ENCODE results near the gene TFAP2C. TPM values are rescaled to one million over a fixed set of nuclear protein-coding genes. Genes with fewer than 3 reads are reported as not detected.

Gene TFAP2C
- total RNA-seq, 4 donors from 2014 or later: 2.7 to 13.7 (median 7.2) TPM

DNA sequence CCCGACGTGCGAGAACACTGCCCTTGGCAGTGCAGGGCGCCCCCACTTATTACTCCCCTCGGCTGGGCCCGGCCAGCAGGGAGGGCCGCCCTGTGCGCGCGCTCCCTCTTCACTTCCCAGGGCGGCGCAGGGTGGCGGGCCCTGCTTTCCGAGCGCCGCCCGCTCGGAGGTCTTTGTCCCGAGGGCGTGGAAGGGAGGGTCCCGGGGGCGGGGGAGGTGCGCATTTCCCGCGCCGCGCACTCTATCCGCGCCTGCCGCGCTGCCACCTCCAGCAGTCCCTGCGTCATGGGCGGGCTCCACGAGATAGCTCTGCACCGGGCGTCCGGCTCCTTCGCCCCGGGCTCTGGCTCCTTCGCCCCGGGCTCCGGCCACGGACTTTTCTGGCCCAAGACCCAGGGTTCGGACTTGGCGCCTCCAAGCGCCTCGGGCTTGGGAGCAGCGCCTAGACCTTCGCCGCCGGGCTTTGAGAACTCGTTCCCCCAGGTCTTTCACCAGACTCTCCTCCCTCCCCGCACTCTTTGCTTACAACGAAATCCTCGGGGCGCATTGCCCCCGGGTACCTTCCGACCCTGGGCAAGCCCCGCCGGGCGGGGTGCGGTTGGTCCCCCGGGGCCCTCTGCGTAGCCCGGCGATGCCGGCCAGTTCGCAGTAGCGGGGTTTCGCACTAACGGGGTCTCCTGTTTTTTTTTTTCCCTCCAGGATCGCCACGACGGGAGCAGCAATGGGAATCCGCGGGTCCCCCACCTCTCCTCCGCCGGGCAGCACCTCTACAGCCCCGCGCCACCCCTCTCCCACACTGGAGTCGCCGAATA, 1.6 kb downstream of the TFAP2C start:
- peak; percentile 41 for ATAC-seq (ENCODE audit: low FRiP score)
- TF ChIP-seq, protein P1, sequence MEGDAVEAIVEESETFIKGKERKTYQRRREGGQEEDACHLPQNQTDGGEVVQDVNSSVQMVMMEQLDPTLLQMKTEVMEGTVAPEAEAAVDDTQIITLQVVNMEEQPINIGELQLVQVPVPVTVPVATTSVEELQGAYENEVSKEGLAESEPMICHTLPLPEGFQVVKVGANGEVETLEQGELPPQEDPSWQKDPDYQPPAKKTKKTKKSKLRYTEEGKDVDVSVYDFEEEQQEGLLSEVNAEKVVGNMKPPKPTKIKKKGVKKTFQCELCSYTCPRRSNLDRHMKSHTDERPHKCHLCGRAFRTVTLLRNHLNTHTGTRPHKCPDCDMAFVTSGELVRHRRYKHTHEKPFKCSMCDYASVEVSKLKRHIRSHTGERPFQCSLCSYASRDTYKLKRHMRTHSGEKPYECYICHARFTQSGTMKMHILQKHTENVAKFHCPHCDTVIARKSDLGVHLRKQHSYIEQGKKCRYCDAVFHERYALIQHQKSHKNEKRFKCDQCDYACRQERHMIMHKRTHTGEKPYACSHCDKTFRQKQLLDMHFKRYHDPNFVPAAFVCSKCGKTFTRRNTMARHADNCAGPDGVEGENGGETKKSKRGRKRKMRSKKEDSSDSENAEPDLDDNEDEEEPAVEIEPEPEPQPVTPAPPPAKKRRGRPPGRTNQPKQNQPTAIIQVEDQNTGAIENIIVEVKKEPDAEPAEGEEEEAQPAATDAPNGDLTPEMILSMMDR (IDR thresholded peaks at IDR 0.05): no peak
- DNase-seq (ENCODE audit: low spot score): no peak

GRCh38 chr20:56631318-56631989, 2.3 kb downstream of the TFAP2C start:
- no peak for ATAC-seq (ENCODE audit: low FRiP score)
- DNase-seq (ENCODE audit: low spot score): no peak
- TF ChIP-seq, protein P1 (IDR thresholded peaks at IDR 0.05): no peak

DNA sequence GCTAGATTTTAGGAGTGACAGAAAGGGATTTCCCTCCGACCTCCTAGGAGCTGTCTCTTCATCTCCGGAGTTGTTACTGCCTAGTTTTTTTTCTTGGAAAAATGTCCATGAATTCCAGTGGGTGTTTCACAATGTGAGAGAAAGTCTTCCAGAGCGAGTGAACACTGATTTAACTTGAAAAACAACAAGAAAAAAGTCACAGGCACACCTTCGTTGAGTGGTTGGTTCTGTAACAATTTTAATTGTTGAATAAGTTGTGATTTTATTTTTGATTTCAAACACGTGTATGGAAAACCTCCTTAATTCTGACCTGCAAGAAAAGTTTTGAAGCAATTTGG, 2.9 kb downstream of the TFAP2C start:
- DNase-seq (ENCODE audit: low spot score): no peak
- no peak for ATAC-seq (ENCODE audit: low FRiP score)
- TF ChIP-seq, protein P1 (IDR thresholded peaks at IDR 0.05): no peak

GRCh38 chr20:56634307-56634706, 5.2 kb downstream of the TFAP2C start:
- DNase-seq (ENCODE audit: low spot score): no peak
- TF ChIP-seq, protein P1 (IDR thresholded peaks at IDR 0.05): no peak
- no peak for ATAC-seq (ENCODE audit: low FRiP score)

DNA sequence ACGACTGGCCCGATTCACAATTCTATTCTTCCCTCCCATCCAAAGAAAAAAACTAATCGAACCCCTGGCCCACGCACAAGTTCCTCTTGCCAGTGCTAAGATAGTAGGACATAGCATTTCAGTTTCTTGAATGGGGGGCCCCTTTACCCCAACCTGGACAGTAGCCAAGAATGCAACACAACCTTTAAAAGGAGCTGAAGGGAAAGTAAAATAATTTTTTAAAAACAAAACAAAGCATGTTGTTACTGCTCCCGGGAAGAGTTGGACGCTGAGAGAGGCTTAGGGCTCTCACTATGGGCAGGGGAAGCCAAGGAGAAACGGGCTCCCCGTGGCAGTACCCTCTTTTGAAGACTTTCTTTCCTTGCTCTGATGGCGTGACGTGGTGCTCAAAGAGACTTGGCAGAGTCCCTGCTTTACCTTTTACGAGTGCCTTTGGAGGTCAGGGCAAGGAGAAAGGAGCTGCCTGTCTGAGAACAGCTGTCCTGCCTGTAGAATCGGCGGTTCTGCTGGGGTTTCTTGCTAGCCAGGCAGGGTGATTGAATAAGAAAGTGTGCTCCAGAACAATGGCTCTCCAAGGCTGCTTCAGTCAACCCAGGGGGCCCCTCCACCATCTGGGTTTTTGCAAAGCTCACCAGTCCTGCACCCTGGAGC, 5.8 kb downstream of the TFAP2C start:
- ATAC-seq (ENCODE audit: low FRiP score): no peak
- TF ChIP-seq, protein P1 (IDR thresholded peaks at IDR 0.05): no peak
- DNase-seq (ENCODE audit: low spot score): no peak

- TF ChIP-seq, protein P1 (IDR thresholded peaks at IDR 0.05): no peak
- no peak for DNase-seq (ENCODE audit: low spot score)
- ATAC-seq (ENCODE audit: low FRiP score): peak; percentile 70
These were observed 7.6 kb downstream of the TFAP2C start for GRCh38 chr20:56636716-56637115.

Measured in omental fat pad (tissue), 4 donors.